NT2/D1 (cell line): Measurements from ENCODE around the gene KCNIP1.

Source experiments
- DNase-seq: peaks from one replicate; pipeline ENCODE4 v3.0.0-alpha.2; 2011; ENCODE audit warnings: low read depth, low spot score
- H3K27me3 ChIP-seq: 2 replicates; pipeline ENCODE4 v1.6.0; 2011; ENCODE audit warnings: mild to moderate bottlenecking; ENCODE audit not compliant: insufficient read length, insufficient read depth
- H3K36me3 ChIP-seq: 2 replicates; pipeline ENCODE4 v1.6.1; 2011; ENCODE audit warnings: mild to moderate bottlenecking, low read length, mixed read lengths; ENCODE audit not compliant: insufficient read depth, insufficient read length
- H3K4me1 ChIP-seq: 2 replicates; pipeline ENCODE4 v1.5.1; 2011; ENCODE audit not compliant: insufficient read depth, insufficient read length
- H3K4me3 ChIP-seq: 2 replicates; pipeline ENCODE4 v1.5.1; 2011; ENCODE audit warnings: low read depth; ENCODE audit not compliant: insufficient read length
- H3K9ac ChIP-seq: 2 replicates; pipeline ENCODE4 v1.6.0; 2011; ENCODE audit warnings: low read depth; ENCODE audit not compliant: insufficient read length
- H3K9me3 ChIP-seq: 2 replicates; pipeline ENCODE4 v1.5.1; 2011; ENCODE audit warnings: mild to moderate bottlenecking, low read length; ENCODE audit not compliant: insufficient read depth
- SUZ12 ChIP-seq: IDR thresholded peaks from 2 replicates; pipeline ENCODE4 v1.6.1; 2011; ENCODE audit not compliant: insufficient read length, insufficient read depth; ENCODE audit errors: extremely low read depth
- YY1 ChIP-seq: IDR thresholded peaks from 2 replicates; pipeline ENCODE4 v1.6.1; 2011; ENCODE audit not compliant: insufficient read length, insufficient read depth
- ZNF274 ChIP-seq: IDR thresholded peaks from 2 replicates; pipeline ENCODE4 v1.6.1; 2011; ENCODE audit warnings: mild to moderate bottlenecking, low read depth, low read length

KCNIP1 gene

GRCh38 chr5:170499621-170500020 is 4.2 kb upstream of the KCNIP1 start:
- peaks cover 2% of the 10 kb centered on the region for H3K4me1 ChIP-seq
- no peak for DNase-seq
- no peaks in the 10 kb centered on the region for H3K36me3 ChIP-seq
- no peak for TF ChIP-seq YY1
- TF ChIP-seq SUZ12 = no peak
- TF ChIP-seq ZNF274 = no peak
- peaks cover 8% of the 10 kb centered on the region for H3K27me3 ChIP-seq
- no peak overlapping the region for H3K9ac ChIP-seq
- H3K4me3 ChIP-seq = no peak overlapping the region
- no peaks in the 10 kb centered on the region for H3K9me3 ChIP-seq

- TF ChIP-seq YY1 = no peak
- TF ChIP-seq SUZ12 = no peak
- no peak for TF ChIP-seq ZNF274
- Histone ChIP-seq H3K9ac (no peak overlapping the region), H3K4me3 (no peak overlapping the region), H3K27me3 (peaks cover 25% of the 10 kb centered on the region), H3K4me1 (no peaks in the 10 kb centered on the region), H3K9me3 (no peaks in the 10 kb centered on the region), H3K36me3 (no peaks in the 10 kb centered on the region)
- DNase-seq = no peak
Observed at GRCh38 chr5:170501361-170501760, 2.5 kb upstream of the KCNIP1 start.

GRCh38 chr5:170501931-170502330 is 1.9 kb upstream of the KCNIP1 start:
- TF ChIP-seq YY1 (no peak), ZNF274 (no peak), SUZ12 (no peak)
- H3K4me3 ChIP-seq = no peak overlapping the region
- no peaks in the 10 kb centered on the region for H3K4me1 ChIP-seq
- DNase-seq = no peak
- H3K27me3 ChIP-seq = peaks cover 28% of the 10 kb centered on the region
- H3K9me3 ChIP-seq = no peaks in the 10 kb centered on the region
- H3K9ac ChIP-seq = no peak overlapping the region
- no peaks in the 10 kb centered on the region for H3K36me3 ChIP-seq

GRCh38 chr5:170504616-170505266 is 921 bp downstream of the KCNIP1 start:
- H3K9ac ChIP-seq = no peak overlapping the region
- H3K4me3 ChIP-seq = peak overlapping the region; percentile 46

GRCh38 chr5:170508036-170508435 is 4.2 kb downstream of the KCNIP1 start:
- Histone ChIP-seq H3K4me1 (no peaks in the 10 kb centered on the region), H3K9ac (no peak overlapping the region), H3K9me3 (no peaks in the 10 kb centered on the region), H3K36me3 (no peaks in the 10 kb centered on the region), H3K27me3 (peaks cover 28% of the 10 kb centered on the region), H3K4me3 (no peak overlapping the region)
- DNase-seq = no peak
- TF ChIP-seq ZNF274 = no peak
- no peak for TF ChIP-seq SUZ12
- TF ChIP-seq YY1 = no peak

More at GRCh38 chr5:170504616-170505266, 921 bp downstream of the KCNIP1 start:
- Histone ChIP-seq H3K9me3 (no peaks in the 10 kb centered on the region), H3K4me1 (no peaks in the 10 kb centered on the region), H3K27me3 (peaks cover 28% of the 10 kb centered on the region), H3K36me3 (no peaks in the 10 kb centered on the region)
- no peak for DNase-seq
- no peak for TF ChIP-seq YY1
- TF ChIP-seq ZNF274 = no peak
- TF ChIP-seq SUZ12 = no peak

- Histone ChIP-seq H3K9ac (no peak overlapping the region), H3K27me3 (peaks cover 28% of the 10 kb centered on the region), H3K36me3 (no peaks in the 10 kb centered on the region), H3K4me3 (no peak overlapping the region), H3K4me1 (peaks cover 2% of the 10 kb centered on the region), H3K9me3 (no peaks in the 10 kb centered on the region)
- no peak for DNase-seq
- TF ChIP-seq YY1 = no peak
- no peak for TF ChIP-seq ZNF274
Observed at GRCh38 chr5:170508660-170509347, 5.0 kb downstream of the KCNIP1 start.

GRCh38 chr5:170509348-170509660 is 5.5 kb downstream of the KCNIP1 start:
- Histone ChIP-seq H3K36me3 (no peaks in the 10 kb centered on the region), H3K4me3 (no peak overlapping the region), H3K9me3 (no peaks in the 10 kb centered on the region), H3K9ac (no peak overlapping the region), H3K27me3 (peaks cover 24% of the 10 kb centered on the region), H3K4me1 (peaks cover 2% of the 10 kb centered on the region)
- no peak for TF ChIP-seq YY1
- no peak for TF ChIP-seq SUZ12
- TF ChIP-seq ZNF274 = no peak
- no peak for DNase-seq
